GM18499 (cell line): ENCODE results near the gene FAM20A.
"Not testable (repeated sequence)": the region's sequence is repeated elsewhere in the genome, so short reads cannot be mapped to it uniquely, and the experiment has no call there.

Experiments used
- ATAC-seq: cut with Tn5 transposase; IDR thresholded peaks from one replicate; pipeline ENCODE4 v1.9.1; 2021; ENCODE audit warnings: moderate number of reproducible peaks; ENCODE audit not compliant: insufficient read depth, unreplicated experiment

Gene FAM20A

DNA sequence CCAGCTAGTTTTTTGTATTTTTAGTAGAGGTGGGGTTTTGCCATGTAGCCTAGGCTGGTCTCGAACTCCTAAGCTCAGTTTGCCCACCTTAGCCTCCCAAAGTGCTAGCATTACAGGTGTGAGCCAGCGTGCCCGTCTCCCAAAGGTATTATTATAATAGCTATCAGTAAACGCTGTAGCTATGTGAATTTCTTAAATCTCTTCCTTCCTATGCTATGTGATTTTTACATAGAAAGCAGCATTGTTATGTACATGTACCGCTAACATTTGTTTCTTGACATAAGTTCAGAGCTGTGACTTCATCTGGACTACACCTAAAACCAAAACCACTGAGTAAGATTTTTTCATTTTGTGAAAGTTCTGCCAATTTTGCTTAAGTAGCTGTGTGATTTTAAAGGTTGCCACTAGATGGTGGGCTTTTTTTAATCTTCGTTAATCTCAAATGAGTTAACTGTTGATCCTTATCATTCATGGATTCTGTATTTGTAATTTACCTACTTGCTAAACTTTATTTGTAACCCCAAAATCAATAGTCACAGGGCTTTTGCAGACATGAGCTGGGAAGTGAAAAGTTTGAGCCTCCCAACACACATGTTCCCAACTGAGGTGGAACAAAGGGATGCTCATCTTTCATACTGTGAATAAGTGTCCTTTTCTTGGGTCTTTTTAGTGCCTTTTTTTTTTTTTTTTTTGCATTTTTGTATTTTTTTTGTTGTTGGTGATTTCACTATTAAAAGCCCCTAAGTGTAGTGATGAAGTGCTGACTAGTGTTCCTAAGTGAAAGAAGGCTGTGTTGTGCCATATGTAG, 67.1 kb downstream of the FAM20A start:
- ATAC-seq = no peak

DNA sequence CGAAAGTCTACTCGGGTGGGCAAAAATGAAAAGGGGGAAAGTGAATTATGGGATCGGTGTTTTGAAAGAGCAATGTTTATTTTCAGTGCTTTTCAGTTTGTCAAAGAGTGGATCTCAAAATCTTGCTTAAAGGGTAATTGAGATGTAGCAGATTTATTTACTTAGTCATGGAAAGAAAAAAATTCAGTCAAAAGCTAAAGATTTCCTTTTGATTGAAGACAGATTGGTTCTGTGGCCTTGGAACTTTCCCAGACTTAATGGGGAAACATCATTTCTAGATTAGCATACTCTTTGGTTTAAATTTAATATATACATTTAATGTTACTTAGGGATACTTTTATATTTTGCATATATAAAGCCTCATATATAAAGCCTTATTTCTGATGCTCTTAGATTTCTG, 68.3 kb downstream of the FAM20A start:
- ATAC-seq = no peak

DNA sequence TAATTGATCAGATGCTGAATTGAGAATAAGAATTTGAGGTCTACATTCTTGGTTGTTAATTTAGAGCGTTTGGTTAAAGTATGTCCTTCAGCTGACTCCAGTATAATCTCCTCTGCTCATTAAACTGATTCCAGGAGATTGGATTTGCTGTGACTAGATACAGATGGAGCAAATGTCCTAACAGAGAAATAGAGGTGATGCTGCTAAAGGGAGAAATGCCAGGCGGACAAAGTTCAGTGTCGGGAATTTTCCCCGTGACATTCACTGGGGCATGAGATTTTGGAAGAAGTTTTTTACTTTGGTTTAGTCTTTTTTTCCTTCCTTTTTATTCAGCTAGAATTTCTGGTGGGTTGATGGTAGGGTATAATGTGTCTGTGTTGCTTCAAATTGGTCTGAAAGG, 69.9 kb downstream of the FAM20A start:
- no peak for ATAC-seq

GRCh38 chr17:68527314-68527713, 73.9 kb downstream of the FAM20A start:
- no peak for ATAC-seq

DNA sequence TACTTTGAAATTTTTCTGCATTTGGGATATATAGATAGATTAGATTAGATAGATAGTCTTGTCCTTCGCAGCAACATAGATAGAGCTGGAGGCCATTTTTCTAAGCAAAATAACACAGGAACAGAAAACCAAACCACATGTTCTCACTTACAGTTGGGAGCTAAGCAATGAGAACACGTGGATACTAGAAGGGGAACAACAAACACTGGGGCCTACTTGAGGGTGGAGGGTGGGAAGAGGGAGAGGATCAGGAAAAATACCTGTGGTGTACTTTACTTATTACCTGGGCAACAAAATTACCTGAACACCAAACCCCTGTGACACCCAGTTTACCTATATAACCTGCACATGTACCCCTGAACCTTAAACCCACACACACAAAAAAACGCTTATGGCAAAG, 74.6 kb downstream of the FAM20A start:
- ATAC-seq = no peak

DNA sequence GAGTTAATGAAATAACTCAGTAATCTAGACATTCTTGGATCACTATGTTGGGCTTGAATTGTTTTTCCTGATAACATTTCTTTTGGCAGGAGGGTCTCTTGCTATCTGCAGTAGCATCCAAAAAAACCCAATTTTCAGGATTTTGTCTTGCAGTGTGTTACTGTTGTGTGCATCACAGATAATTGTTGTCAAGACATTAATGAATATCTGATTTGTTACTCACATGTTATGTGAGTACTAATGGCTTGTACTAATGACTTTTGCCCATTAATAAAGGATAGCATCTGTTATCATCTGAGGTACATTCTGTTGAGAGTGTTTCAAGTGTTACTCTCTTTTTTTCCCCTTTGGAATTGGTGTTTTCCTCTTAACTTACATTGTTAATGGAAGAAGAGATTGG, 78.9 kb downstream of the FAM20A start:
- ATAC-seq = no peak

- ATAC-seq = no peak
Measured at GRCh38 chr17:68519911-68520310, 81.3 kb downstream of the FAM20A start.

DNA sequence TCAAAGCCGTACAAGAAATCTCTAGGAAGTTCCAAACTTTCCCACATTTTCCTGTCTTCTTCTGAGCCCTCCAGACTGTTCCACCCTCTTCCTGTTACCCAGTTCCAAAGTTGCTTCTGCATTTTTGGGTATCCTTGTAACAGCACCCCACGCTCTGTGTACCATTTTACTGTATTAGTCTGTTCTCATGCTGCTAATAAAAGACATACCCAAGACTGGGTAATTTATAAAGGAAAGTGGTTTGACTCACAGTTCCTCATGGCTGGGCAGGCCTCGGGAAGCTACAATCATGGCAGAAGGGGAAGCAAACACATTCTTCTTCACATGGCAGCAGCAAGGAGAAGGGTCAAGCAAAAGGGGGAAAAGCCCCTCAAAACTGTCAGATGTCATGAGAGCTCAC, 82.1 kb downstream of the FAM20A start:
- not testable (repeated sequence) for ATAC-seq

DNA sequence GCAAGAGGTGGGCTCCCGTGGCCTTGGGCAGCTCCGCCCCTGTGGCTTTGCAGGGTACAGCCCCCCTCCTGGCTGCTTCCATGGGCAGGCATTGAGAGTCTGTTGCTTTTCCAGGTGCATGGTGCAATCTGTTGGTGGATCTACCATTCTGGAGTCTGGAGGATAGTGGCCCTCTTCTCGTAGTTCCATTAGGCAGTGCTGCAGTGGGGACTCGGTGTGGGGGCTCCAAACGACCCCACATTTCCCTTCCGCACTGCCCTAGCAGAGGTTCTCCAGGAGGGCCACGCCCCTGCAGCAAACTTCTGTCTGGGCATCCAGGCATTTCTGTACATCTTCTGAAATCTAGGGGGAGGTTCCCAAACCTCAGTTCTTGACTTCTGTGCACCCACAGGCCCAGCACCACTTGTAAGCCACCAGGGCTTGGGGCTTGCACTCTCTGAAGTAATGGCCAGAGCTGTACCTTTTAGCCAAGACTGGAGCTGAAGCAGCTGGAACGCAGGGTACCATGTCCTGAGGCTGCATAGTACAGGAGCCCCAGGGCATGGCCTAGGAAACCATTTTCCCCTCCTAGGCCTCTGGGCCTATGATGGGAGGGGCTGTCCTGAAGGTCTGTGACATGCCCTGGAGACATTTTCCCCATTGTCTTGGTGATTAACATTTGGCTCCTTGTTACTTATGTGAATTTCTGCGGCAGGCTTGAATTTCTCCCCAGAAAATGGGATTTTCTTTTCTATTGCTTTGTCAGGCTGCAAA, 82.9 kb downstream of the FAM20A start:
- no peak for ATAC-seq

DNA sequence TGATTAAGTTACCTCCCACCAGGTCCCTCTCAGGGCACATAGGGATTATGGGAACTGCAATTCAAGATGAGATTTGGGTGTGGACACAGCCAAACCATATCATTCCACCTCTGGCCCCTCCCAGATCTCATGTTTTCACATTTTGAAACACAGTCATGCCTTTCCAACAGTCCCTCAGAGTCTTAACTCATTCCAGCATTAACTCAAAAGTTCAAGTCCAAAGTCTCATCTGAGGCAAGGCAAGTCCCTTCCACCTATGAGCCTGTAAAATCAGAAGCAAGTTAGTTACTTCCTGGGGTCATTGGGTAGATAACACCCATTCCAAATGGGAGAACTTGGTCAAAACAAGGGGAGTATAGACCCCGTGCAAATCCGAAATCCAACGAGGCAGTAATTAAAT, 83.6 kb downstream of the FAM20A start:
- not testable (repeated sequence) for ATAC-seq

- ATAC-seq = no peak
Measured at GRCh38 chr17:68516732-68517131, 84.4 kb downstream of the FAM20A start.

- no peak for ATAC-seq
Measured at GRCh38 chr17:68514831-68515635, 86.1 kb downstream of the FAM20A start.

GRCh38 chr17:68513932-68514331, 87.2 kb downstream of the FAM20A start:
- no peak for ATAC-seq

- ATAC-seq = no peak
Measured at GRCh38 chr17:68512960-68513474, 88.2 kb downstream of the FAM20A start.

GRCh38 chr17:68512247-68512959, 88.8 kb downstream of the FAM20A start, which contains the start of gene PRKAR1A:
Gene PRKAR1A, plus strand, starts transcription at chr17:68512430. Its CDS starts 2,970 bp downstream, at chr17:68515400.
- peak; percentile 83 for ATAC-seq

- ATAC-seq = peak; percentile 19
Measured at GRCh38 chr17:68511671-68512246, 89.4 kb downstream of the FAM20A start.

- no peak for ATAC-seq
Measured at GRCh38 chr17:68511254-68511670, 89.9 kb downstream of the FAM20A start.

- no peak for ATAC-seq
Measured at GRCh38 chr17:68509141-68510057, 91.8 kb downstream of the FAM20A start.
